Measurements from ENCODE around the gene TMEM150B. TPM values are rescaled to one million over a fixed set of nuclear protein-coding genes. Genes with fewer than 3 reads are reported as not detected.
A peak's percentile ranks its signal among the peaks of the same experiment; 100 is the strongest.

The TMEM150B gene
- total and polyA plus RNA-seq, 4 donors: 0.72 to 9.6 (median 4.2) TPM

DNA sequence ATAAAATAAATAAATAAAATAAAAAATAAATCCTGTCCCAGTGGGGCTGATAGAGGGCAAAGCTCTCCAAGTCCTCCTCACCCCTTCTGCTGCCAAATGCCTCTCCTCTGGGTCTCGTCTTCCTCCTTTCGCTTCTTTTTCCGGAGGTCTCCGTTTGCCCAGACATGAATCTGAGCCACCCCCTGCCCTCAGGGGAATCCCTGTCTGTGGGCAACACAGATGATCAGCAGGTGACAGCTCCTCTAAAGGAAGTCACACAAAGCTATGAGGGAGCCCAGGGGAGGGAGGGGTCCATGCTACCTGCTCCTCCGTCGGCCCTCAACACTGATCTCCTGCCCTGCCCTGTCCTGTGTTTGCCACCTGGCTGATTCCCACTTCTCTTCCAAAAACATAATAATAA, 479 bp downstream of the TMEM150B start:
- ATAC-seq (ENCODE audit: low FRiP score) (no peak), DNase-seq (no peak)
- Histone ChIP-seq H3K27me3 (ENCODE audit: control insufficient read depth in 1 of 2, insufficient read depth in 2 of 2, low read length in 1 of 2) (no peaks in the 10 kb centered on the region), H3K4me3 (ENCODE audit: low read length in 2 of 2) (no peak overlapping the region), H3K4me1 (ENCODE audit: control insufficient read depth in 1 of 2, insufficient read depth in 2 of 2, low read length in 2 of 2) (peaks cover 0 to 3% of the 10 kb centered on the region in 2 donors), H3K36me3 (ENCODE audit: control insufficient read depth in 1 of 2, insufficient read depth in 2 of 2, low read length in 1 of 2) (no peaks in the 10 kb centered on the region), H3K27ac (ENCODE audit: low read depth in 1 of 2, low read length in 2 of 2) (no peak overlapping the region), H3K9me3 (ENCODE audit: control insufficient read depth, low read length) (no peaks in the 10 kb centered on the region)
- intact Hi-C loops (cut with DNase I): no loop called here
- 76 to 91% methylated on average over 6 of the region's 6 CpGs for WGBS, 2 donors

DNA sequence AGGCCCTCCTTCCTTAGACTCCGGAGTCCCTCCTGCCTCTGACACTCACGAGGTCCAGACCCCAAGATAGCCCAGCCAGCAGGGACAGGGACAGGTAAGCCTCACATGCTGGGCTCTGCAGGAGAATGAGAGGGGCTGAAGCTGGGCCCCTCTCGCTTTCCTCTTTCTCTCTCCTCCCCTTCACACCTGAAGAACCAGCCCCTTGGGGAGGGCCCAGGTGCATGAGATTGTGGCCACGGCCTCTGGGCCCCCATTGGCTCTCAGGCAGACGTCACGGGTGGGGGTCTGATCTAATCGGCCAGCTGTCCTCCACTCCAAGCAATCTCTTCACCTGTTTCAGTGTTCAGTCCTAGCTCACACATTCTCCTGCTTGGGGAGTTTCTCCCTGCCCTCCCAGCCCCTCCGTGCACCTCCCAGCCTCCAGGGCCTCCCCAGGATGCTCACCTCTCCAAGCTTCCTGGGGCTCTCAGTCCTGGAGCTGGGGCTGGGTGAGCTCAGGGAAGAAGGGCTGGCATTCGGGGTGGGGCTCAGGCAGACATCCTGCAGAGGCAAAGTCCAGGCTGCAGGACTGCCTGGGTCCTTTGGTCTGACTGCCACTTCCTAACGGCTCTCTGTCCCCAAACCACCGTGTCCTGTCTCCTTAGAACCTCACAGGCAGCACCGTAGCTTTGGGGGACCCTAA, 2.8 kb downstream of the TMEM150B start:
- Histone ChIP-seq H3K4me1 (ENCODE audit: control insufficient read depth in 1 of 2, insufficient read depth in 2 of 2, low read length in 2 of 2) (no peaks in the 10 kb centered on the region), H3K4me3 (ENCODE audit: low read length in 2 of 2) (no peak overlapping the region), H3K9me3 (ENCODE audit: control insufficient read depth, low read length) (no peaks in the 10 kb centered on the region), H3K36me3 (ENCODE audit: control insufficient read depth in 1 of 2, insufficient read depth in 2 of 2, low read length in 1 of 2) (no peaks in the 10 kb centered on the region), H3K27me3 (ENCODE audit: control insufficient read depth in 1 of 2, insufficient read depth in 2 of 2, low read length in 1 of 2) (no peaks in the 10 kb centered on the region), H3K27ac (ENCODE audit: low read depth in 1 of 2, low read length in 2 of 2) (no peak overlapping the region)
- DNase-seq (no peak), ATAC-seq (ENCODE audit: low FRiP score) (no peak)
- 58 to 69% methylated on average over 12 of the region's 12 CpGs for WGBS, 2 donors
- intact Hi-C loops (cut with DNase I): no loop called here

DNA sequence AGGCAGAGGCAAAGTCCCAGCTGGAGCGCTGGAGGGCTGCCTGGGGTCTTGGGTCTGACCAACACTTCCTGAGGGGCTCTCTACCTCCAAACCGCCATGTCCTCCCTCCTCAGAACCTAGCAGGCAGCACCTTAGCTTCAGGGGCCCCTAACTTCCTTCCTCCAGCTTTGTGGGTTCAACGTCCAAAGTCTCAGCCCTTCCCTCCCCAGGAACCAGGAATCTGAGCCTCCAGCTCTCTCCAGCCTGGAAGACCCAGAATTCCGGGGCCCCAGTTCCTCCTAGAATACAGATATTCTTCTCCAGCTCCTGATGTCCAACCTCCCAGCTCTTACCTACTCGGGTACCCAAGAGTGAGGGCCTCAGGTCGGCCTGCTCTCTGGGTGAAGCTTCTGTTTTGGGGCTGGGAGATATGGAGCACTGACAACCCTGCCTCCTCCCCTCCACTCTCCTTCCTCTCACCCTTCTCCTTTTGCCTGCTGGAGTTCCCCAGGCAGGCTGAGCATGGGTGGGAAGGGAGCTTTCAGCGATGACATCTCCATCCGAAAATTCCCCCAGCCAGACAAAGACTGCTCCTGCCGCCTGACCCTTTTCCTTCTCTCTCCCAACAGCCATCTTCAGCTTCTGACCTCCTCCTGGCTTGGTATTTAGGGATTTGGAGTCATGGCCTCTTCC, 3.5 kb downstream of the TMEM150B start:
- intact Hi-C loops (cut with DNase I): no loop called here
- ATAC-seq (ENCODE audit: low FRiP score): no peak

DNA sequence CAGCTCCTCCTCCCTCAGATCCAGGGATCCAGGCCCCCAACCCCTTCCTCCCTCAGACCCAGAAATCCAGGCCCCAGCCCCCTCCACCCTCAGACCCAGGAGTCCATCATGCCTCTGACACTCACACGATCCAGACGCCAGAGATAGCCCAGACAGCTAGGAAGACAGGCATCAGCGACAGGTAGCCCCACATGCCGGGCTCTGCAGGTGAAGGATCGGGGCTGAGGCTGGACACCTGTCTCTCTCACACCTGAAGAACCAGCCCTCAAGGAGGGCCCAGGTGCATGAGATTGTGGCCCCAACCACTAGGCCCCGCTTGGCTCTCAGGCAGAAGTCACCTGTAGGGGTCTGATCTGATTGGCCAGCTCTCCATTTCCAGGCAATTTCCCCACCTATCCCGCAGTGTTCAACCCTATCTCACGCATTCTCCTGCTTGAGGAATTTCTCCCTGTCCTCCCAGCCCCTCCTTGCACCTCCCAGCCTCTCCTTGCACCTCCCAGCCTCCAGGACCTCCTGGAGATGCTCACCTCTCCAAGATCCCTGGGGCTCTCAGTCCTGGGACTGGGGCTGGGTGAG, 4.2 kb downstream of the TMEM150B start:
- Histone ChIP-seq H3K4me3 (ENCODE audit: low read length in 2 of 2) (no peak overlapping the region), H3K27me3 (ENCODE audit: control insufficient read depth in 1 of 2, insufficient read depth in 2 of 2, low read length in 1 of 2) (no peaks in the 10 kb centered on the region), H3K9me3 (ENCODE audit: control insufficient read depth, low read length) (no peaks in the 10 kb centered on the region), H3K27ac (ENCODE audit: low read depth in 1 of 2, low read length in 2 of 2) (no peak overlapping the region), H3K36me3 (ENCODE audit: control insufficient read depth in 1 of 2, insufficient read depth in 2 of 2, low read length in 1 of 2) (no peaks in the 10 kb centered on the region), H3K4me1 (ENCODE audit: control insufficient read depth in 1 of 2, insufficient read depth in 2 of 2, low read length in 2 of 2) (no peaks in the 10 kb centered on the region)
- intact Hi-C loops (cut with DNase I): no loop called here
- 87 to 88% methylated on average over 8 of the region's 8 CpGs for WGBS, 2 donors
- no peak for DNase-seq
- ATAC-seq (ENCODE audit: low FRiP score): no peak

More for the DNA sequence above, 3.5 kb downstream of the TMEM150B start:
- no peak for DNase-seq
- 84 to 87% methylated on average over 9 of the region's 9 CpGs for WGBS, 2 donors
- Histone ChIP-seq H3K4me1 (ENCODE audit: control insufficient read depth in 1 of 2, insufficient read depth in 2 of 2, low read length in 2 of 2) (no peaks in the 10 kb centered on the region), H3K27ac (ENCODE audit: low read depth in 1 of 2, low read length in 2 of 2) (no peak overlapping the region), H3K27me3 (ENCODE audit: control insufficient read depth in 1 of 2, insufficient read depth in 2 of 2, low read length in 1 of 2) (no peaks in the 10 kb centered on the region), H3K36me3 (ENCODE audit: control insufficient read depth in 1 of 2, insufficient read depth in 2 of 2, low read length in 1 of 2) (no peaks in the 10 kb centered on the region), H3K9me3 (ENCODE audit: control insufficient read depth, low read length) (no peaks in the 10 kb centered on the region), H3K4me3 (ENCODE audit: low read length in 2 of 2) (no peak overlapping the region)

DNA sequence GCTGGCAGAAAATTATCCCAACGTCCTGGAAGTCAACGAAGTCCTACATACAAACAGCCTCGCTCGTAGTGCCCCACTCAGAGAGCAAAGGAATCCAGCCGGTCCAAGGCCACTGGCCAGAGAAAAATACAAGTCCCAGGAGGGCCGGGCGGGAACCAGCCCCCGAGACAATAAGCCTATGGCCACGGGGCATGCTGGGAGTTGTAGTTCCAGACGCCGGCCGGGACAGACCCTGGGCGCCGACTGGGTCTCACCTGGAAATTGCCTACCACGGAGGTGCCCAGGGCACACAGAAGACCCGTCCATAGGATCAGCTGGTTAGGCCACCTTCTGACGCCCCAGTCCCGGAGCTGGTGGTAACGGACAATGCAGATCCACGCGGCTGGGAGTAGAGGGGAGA, 5.4 kb downstream of the TMEM150B start:
- Histone ChIP-seq H3K36me3 (ENCODE audit: control insufficient read depth in 1 of 2, insufficient read depth in 2 of 2, low read length in 1 of 2) (no peaks in the 10 kb centered on the region), H3K27ac (ENCODE audit: low read depth in 1 of 2, low read length in 2 of 2) (no peak overlapping the region), H3K9me3 (ENCODE audit: control insufficient read depth, low read length) (no peaks in the 10 kb centered on the region), H3K4me1 (ENCODE audit: control insufficient read depth in 1 of 2, insufficient read depth in 2 of 2, low read length in 2 of 2) (no peaks in the 10 kb centered on the region), H3K27me3 (ENCODE audit: control insufficient read depth in 1 of 2, insufficient read depth in 2 of 2, low read length in 1 of 2) (no peaks in the 10 kb centered on the region), H3K4me3 (ENCODE audit: low read length in 2 of 2) (no peak overlapping the region)
- intact Hi-C loops (cut with DNase I): no loop called here
- peak; percentile 66 for ATAC-seq (ENCODE audit: low FRiP score)
- no peak for DNase-seq
- 8 to 10% methylated on average over 21 of the region's 21 CpGs for WGBS, 2 donors

DNA sequence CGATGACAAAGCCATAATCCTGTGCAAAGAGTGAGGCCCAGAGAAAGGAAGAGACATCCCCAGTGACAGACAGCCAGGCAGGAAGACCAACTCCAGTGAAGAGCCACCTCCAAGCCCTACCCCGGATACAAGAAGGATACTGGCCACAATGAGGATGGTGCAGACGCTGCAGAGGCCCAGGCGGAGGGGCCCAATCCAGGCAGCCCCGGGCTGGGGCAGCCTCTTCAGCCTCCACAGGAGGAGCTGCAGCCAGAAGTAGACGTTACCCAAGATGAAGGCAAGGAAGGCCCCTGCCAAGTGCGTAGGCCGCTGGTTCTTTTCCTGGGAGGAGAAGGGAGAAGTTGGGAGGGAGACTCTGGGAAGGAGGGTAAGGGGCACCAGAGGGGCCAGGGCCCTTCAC, 8.5 kb downstream of the TMEM150B start:
- 81 to 82% methylated on average over 8 of the region's 8 CpGs for WGBS, 2 donors
- intact Hi-C loops (cut with DNase I): no loop called here
- no peaks in the 10 kb centered on the region for H3K36me3 ChIP-seq (ENCODE audit: control insufficient read depth in 1 of 2, insufficient read depth in 2 of 2, low read length in 1 of 2)
- H3K4me1 ChIP-seq (ENCODE audit: control insufficient read depth in 1 of 2, insufficient read depth in 2 of 2, low read length in 2 of 2): no peaks in the 10 kb centered on the region
- no peaks in the 10 kb centered on the region for H3K27me3 ChIP-seq (ENCODE audit: control insufficient read depth in 1 of 2, insufficient read depth in 2 of 2, low read length in 1 of 2)
- ATAC-seq (ENCODE audit: low FRiP score): no peak
- no peak for DNase-seq
- H3K27ac ChIP-seq (ENCODE audit: low read depth in 1 of 2, low read length in 2 of 2): no peak overlapping the region
- H3K9me3 ChIP-seq (ENCODE audit: control insufficient read depth, low read length): no peaks in the 10 kb centered on the region
- no peak overlapping the region for H3K4me3 ChIP-seq (ENCODE audit: low read length in 2 of 2)

DNA sequence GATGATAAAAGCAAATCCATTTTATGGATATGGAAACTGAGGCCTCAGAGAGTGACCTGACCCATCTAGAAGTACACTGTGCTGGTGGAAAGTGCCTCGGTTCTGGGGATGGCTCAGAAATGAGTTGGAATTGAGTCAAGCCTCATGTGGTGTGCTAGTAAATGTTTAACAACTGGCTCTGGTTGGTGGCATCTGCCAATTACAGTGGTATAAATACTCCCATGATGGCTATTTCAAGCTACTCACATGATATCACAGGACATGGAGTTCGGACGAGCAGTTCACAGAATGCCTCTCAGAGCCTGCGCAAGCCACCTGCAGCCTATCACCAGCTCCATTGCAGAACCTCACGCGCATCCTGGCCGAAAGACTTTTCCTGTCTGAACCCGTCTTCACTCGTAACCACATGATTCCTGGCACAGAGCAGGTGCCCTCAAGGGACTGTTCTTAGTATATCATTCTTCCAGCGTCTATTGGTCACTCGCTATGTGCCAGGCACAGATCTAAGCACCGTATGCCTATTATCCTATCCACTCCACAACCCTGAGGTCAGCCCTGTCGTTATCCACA, 9.1 kb downstream of the TMEM150B start:
- no peak for ATAC-seq (ENCODE audit: low FRiP score)
- intact Hi-C loops (cut with DNase I): no loop called here
- WGBS, 2 donors: 86 to 87% methylated on average over 13 of the region's 13 CpGs
- no peaks in the 10 kb centered on the region for H3K9me3 ChIP-seq (ENCODE audit: control insufficient read depth, low read length)
- H3K27ac ChIP-seq (ENCODE audit: low read depth in 1 of 2, low read length in 2 of 2): no peak overlapping the region
- H3K4me1 ChIP-seq (ENCODE audit: control insufficient read depth in 1 of 2, insufficient read depth in 2 of 2, low read length in 2 of 2): no peaks in the 10 kb centered on the region
- no peaks in the 10 kb centered on the region for H3K27me3 ChIP-seq (ENCODE audit: control insufficient read depth in 1 of 2, insufficient read depth in 2 of 2, low read length in 1 of 2)
- no peaks in the 10 kb centered on the region for H3K36me3 ChIP-seq (ENCODE audit: control insufficient read depth in 1 of 2, insufficient read depth in 2 of 2, low read length in 1 of 2)
- no peak overlapping the region for H3K4me3 ChIP-seq (ENCODE audit: low read length in 2 of 2)
- no peak for DNase-seq

DNA sequence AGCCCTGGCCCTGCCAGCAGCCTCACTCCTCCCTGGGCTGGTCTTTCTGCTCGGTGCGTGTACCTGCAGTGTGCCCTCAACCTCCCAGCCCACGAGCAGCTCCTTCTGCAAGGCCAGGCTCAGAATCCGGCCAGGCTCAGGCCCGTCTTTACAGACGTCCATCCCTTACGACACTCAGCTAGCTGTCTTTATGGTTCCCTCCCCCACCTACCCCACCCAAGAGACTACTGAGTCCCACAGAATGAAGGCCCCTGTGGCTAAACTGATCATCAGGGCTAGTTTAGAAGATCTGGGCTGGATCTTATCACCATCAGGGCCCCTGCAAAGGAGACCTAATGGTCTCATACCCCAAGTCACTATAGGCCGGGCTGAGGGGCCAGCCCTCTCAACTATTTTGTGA, 10.7 kb downstream of the TMEM150B start:
- no peak for DNase-seq
- Histone ChIP-seq H3K4me1 (ENCODE audit: control insufficient read depth in 1 of 2, insufficient read depth in 2 of 2, low read length in 2 of 2) (no peaks in the 10 kb centered on the region), H3K36me3 (ENCODE audit: control insufficient read depth in 1 of 2, insufficient read depth in 2 of 2, low read length in 1 of 2) (no peaks in the 10 kb centered on the region), H3K27me3 (ENCODE audit: control insufficient read depth in 1 of 2, insufficient read depth in 2 of 2, low read length in 1 of 2) (no peaks in the 10 kb centered on the region), H3K27ac (ENCODE audit: low read depth in 1 of 2, low read length in 2 of 2) (no peak overlapping the region), H3K9me3 (ENCODE audit: control insufficient read depth, low read length) (no peaks in the 10 kb centered on the region), H3K4me3 (ENCODE audit: low read length in 2 of 2) (no peak overlapping the region)
- intact Hi-C loops (cut with DNase I): no loop called here
- no peak for ATAC-seq (ENCODE audit: low FRiP score)
- WGBS, 2 donors: 77 to 80% methylated on average over 8 of the region's 8 CpGs

Measured in aorta (tissue), 5 donors.